Limb (tissue), 2 donors: ENCODE data around the gene ATP8B3.

Source experiments
- DNase-seq, 2 donors: peaks; one replicate each; pipeline ENCODE4 v3.0.0-alpha.2; 2016; ENCODE audit errors: extremely low spot score in 2 of 2

ATP8B3 gene

GRCh38 chr19:1746401-1747284, 65.4 kb downstream of the ATP8B3 start:
- no peak for DNase-seq

- no peak for DNase-seq
These were observed 66.5 kb downstream of the ATP8B3 start for GRCh38 chr19:1745589-1746031.

GRCh38 chr19:1744822-1745563, 67.1 kb downstream of the ATP8B3 start:
- no peak for DNase-seq

- no peak for DNase-seq
These were observed 67.9 kb downstream of the ATP8B3 start for GRCh38 chr19:1744133-1744665.

- no peak for DNase-seq
These were observed 68.9 kb downstream of the ATP8B3 start for GRCh38 chr19:1742989-1743696.

- no peak for DNase-seq
These were observed 72.0 kb downstream of the ATP8B3 start for GRCh38 chr19:1739960-1740629.

GRCh38 chr19:1736927-1737326, 75.1 kb downstream of the ATP8B3 start:
- no peak for DNase-seq

GRCh38 chr19:1736280-1736679, 75.8 kb downstream of the ATP8B3 start:
- no peak for DNase-seq

GRCh38 chr19:1734321-1734966, 77.6 kb downstream of the ATP8B3 start:
- DNase-seq = no peak
